ENCODE data around the gene AKNAD1. TPM values are rescaled to one million over a fixed set of nuclear protein-coding genes. Genes with fewer than 3 reads are reported as not detected.

Gene AKNAD1
- total RNA-seq, 1 donor from 2014 or later = 2.2 TPM

DNA sequence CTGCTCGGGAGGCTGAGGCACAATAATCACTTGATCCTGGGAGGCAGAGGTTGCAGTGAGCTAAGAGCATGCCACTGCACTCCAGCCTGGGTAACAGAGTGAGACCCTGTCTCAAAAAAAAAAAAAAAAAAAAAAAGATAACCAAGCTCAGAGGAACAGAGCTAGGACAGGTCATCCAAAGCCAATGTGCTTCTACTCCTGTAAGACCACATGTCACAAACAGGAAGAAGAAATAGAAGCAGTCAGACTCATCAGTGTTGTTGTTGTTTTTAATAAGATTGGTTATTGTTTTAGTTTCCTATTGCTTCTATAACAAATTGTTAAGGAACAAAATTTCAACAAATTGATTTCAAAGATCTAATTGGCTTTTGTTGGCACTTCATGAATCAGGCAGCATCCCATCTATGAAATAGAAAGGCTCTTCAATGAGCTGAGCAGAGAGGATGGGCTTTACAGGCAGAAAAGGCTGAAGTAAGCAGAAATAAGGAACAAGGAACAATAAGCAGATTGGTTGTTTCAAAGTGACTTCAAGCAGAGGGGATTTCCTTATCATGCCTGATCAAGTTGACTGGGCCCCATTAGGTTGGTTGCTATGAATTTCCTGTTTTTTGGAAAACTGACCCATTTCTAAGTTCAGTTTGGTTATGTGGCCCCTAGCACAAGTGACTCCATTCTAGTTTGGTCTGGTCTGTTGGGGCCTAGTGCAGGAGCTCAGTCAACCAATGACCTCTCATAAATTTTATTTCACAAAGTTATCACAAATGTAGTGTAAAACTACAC is 6.0 kb upstream of the AKNAD1 start:
- DNase-seq (ENCODE audit: low spot score) = no peak

GRCh38 chr1:108862017-108862610 is 5.2 kb upstream of the AKNAD1 start:
- no peak for DNase-seq (ENCODE audit: low spot score)

GRCh38 chr1:108861566-108861965 is 4.7 kb upstream of the AKNAD1 start:
- DNase-seq (ENCODE audit: low spot score) = no peak

DNA sequence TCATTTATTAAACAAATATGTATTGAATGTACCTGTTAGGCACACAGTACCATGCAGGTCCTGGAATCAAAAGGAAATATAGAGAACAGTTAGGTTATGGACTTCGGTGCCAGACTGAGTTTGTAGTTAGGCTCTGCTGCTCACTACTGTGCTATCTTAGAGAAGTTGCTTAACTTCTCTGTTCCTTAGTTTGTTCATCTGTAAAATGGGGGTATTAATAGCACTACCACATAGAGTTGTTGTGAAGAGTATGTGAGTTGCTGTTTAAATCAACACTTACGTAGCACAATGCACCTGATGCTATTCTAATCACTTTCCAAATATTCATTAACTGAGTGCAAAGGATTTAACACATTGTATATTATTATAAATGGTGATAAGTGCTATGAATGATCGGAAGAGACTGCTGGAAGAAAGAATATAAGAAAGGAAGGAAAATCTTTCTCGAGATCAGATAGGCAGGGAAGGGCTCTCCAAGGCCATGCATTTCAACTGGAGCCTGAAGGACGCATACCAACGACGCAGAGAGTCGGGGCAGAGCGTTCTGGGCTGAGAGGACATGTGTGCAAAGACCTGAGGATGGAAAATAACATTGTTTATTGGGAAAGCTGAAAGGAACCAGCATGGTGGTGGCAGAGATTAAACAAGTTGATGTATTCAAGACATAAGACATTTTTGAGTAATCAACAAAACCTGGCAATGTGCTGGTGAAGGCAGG is 3.5 kb upstream of the AKNAD1 start:
- no peak for DNase-seq (ENCODE audit: low spot score)

- no peak for DNase-seq (ENCODE audit: low spot score)
These were observed 1.5 kb upstream of the AKNAD1 start for GRCh38 chr1:108858230-108858950.

DNA sequence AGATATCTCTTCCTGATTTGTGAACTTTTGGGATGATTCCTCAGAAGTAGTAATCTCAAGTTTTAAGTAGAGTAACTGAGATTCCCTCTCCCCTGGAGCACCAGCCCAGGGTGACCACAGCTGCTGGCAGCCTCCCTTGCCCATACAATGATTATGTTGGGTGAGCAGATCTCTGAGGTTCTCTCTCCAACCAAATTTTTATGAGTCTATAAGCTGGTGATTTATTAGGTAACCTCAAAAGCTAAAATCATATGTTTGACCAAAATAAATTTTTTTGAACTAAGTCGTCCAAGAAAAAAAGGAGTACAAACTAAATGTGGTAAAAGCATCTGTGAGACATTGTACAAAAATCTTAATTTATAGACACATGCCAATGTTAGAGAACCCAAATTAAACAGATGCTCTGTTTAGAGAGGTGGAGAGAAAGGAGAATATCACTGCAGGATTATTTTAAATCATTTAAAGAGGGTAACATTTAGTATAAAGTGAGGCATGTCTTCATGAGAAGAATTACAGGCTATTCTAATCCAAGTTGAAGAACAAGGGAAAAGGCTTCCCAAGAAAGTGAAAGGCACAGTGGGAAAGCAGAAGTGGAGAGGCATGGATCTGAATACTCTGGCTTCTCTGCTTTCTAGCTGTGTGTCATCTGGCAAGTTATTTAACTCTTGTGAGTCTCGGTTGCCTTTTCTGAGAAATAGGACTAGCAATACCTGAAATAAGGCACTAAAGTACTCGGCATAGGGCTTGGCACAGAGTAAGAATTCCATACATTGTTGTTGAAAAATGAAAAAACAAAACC is 2.5 kb downstream of the AKNAD1 start:
- DNase-seq (ENCODE audit: low spot score) = no peak

- no peak for DNase-seq (ENCODE audit: low spot score)
These were observed 4.5 kb downstream of the AKNAD1 start for GRCh38 chr1:108852221-108852975.

GRCh38 chr1:108851567-108851966 is 5.3 kb downstream of the AKNAD1 start:
- DNase-seq (ENCODE audit: low spot score) = no peak

GRCh38 chr1:108850929-108851328 is 6.0 kb downstream of the AKNAD1 start:
- no peak for DNase-seq (ENCODE audit: low spot score)

DNA sequence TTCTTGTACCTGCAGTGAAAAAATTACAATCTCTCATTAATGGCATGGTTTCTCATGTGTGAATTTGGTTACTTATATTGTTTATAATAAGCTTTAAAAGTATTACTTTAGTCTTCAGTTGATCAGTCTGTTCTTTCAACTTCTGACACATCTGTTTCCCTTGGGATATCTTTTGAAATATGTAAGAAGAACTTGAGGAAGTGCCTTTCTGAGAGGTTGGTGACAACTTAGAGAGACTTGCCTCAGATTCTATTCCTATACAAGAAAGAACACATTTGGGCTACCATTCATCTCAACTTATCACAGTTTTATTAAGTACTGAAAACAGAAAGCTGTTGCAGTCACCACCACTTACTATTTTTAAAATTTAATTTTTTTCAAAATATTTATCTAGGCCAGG is 8.1 kb downstream of the AKNAD1 start:
- DNase-seq (ENCODE audit: low spot score) = no peak

- DNase-seq (ENCODE audit: low spot score) = no peak
These were observed 9.4 kb downstream of the AKNAD1 start for GRCh38 chr1:108847494-108847893.

DNA sequence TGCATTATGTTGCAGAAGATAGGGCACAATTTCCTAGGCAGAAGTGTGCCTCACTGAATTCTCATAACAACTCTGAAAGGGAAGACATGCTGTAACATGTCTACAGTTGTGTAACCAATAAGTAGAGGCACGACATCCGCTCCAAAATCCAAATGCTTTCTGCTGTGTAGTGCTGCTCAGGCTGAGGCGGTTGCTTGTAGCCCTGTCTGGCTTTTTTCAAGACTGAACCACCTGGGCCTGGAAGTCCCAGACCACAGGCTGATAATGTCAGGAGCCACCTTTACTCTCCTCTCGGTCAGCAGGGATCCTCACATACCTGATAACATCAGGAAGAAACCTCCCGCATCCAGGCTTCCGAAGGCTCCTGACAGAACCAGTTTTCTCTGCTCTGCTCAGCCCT is 10.9 kb downstream of the AKNAD1 start:
- DNase-seq (ENCODE audit: low spot score) = peak; percentile 42

DNA sequence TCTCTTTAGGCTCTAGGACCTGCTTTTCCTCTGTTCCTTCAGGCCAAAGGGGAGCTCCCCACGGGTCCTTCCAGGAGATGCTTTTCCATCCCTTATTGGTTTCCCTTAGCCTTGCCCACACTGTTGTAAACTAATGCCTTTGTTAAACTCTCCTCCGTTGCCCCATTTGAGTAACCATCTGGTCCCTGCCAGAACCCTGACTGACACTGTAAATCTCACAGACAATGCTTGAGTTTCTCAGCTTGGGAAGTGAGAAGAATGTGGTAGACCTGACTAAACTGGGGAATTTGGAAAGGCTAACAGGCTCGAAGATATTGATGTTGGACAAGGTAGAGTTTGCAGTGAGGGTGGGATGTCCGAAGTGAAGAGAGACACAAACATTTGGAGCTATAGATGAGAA is 11.4 kb downstream of the AKNAD1 start:
- no peak for DNase-seq (ENCODE audit: low spot score)

- no peak for DNase-seq (ENCODE audit: low spot score)
These were observed 13.3 kb downstream of the AKNAD1 start for GRCh38 chr1:108843390-108844137.

GRCh38 chr1:108842525-108843181 is 14.2 kb downstream of the AKNAD1 start:
- no peak for DNase-seq (ENCODE audit: low spot score)

DNA sequence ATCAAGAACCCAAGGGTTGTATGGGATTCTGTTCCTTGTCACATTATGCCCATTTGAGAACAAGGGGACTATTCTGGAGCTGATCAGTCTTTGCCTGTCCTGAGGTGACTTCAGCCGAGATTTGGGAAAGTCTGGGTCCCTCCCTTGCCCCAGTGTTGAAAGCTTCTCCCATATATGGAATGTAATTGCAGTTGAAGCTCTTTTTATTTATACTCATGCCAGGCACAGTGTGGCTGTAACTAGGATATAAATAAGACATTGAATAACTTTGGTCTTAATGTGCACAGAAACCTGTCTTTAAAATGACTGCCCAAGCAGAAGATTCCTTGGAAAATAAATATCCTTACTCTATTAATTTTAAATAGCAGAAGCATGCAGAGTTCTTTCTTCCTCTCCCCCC is 15.2 kb downstream of the AKNAD1 start:
- no peak for DNase-seq (ENCODE audit: low spot score)

GRCh38 chr1:108832929-108833328 is 24.0 kb downstream of the AKNAD1 start:
- no peak for DNase-seq (ENCODE audit: low spot score)

GRCh38 chr1:108831225-108831624 is 25.7 kb downstream of the AKNAD1 start:
- DNase-seq (ENCODE audit: low spot score) = no peak
